A673 (cell line): ENCODE results near the gene PPP4C. TPM values are rescaled to one million over a fixed set of nuclear protein-coding genes. Genes with fewer than 3 reads are reported as not detected.

Experiments used
- BruUV-seq: library from RNA; stranded (reverse); fragments of 400-500 nt; replicated peaks from 2 replicates; lab custom pipeline; 2021; lab: Mats Ljungman, UMichigan
- CTCF ChIA-PET: fragments of 300-600 bp; sonication (Branson Sonifier 250); formaldehyde crosslinking; loops from one replicate; lab custom pipeline; 2022; ENCODE audit warnings: antibody characterized with exemption; lab: Charles Lee
- POLR2A ChIA-PET: fragments of 300-600 bp; sonication (Branson Sonifier 250); formaldehyde crosslinking; loops from one replicate; lab custom pipeline; 2022; ENCODE audit warnings: antibody characterized with exemption; ENCODE audit not compliant: low non-redundant PET; lab: Charles Lee
- DNase-seq: peaks from one replicate; pipeline ENCODE4 v3.0.0-alpha.2; 2015; ENCODE audit warnings: low spot score
- H3K27ac ChIP-seq: fragments of 200-600 bp; sonication (generic); 2 replicates; pipeline ENCODE4 v1.5.1; 2016; ENCODE audit warnings: mixed run types, low read depth, mild to moderate bottlenecking, mixed read lengths, antibody characterized with exemption, low read length; ENCODE audit not compliant: poor library complexity, severe bottlenecking
- H3K27me3 ChIP-seq: fragments of 200-600 bp; sonication (generic); replicated peaks from 2 replicates; pipeline ENCODE4 v1.6.1; 2017; ENCODE audit warnings: mixed run types, low read depth, mild to moderate bottlenecking, mixed read lengths, antibody characterized with exemption, low read length; ENCODE audit not compliant: insufficient read depth, poor library complexity
- H3K36me3 ChIP-seq: fragments of 200-600 bp; sonication (generic); 2 replicates; pipeline ENCODE4 v1.6.1; 2016; ENCODE audit warnings: mixed run types, mild to moderate bottlenecking, mixed read lengths, antibody characterized with exemption, low read length; ENCODE audit not compliant: insufficient read depth, poor library complexity, severe bottlenecking
- H3K4me1 ChIP-seq: fragments of 200-600 bp; sonication (generic); 2 replicates; pipeline ENCODE4 v1.6.1; 2017; ENCODE audit warnings: mixed run types, mild to moderate bottlenecking, mixed read lengths, antibody characterized with exemption, low read length; ENCODE audit not compliant: insufficient read depth, poor library complexity, severe bottlenecking
- H3K4me3 ChIP-seq: fragments of 200-600 bp; sonication (generic); 2 replicates; pipeline ENCODE4 v1.5.1; 2016; ENCODE audit warnings: low read depth, mixed run types, mild to moderate bottlenecking, mixed read lengths, low read length; ENCODE audit not compliant: poor library complexity, severe bottlenecking
- H3K9me3 ChIP-seq: fragments of 200-600 bp; sonication (generic); 2 replicates; pipeline ENCODE4 v1.6.1; 2016; ENCODE audit warnings: mixed run types, low read depth, mild to moderate bottlenecking, mixed read lengths, antibody characterized with exemption, low read length; ENCODE audit not compliant: poor library complexity, severe bottlenecking
- EZH2 ChIP-seq: fragments of 200-600 bp; sonication (generic); IDR thresholded peaks from 2 replicates; pipeline ENCODE4 v1.6.1; 2017; ENCODE audit warnings: borderline replicate concordance, low read depth, mild to moderate bottlenecking, mixed read lengths, antibody characterized with exemption, low read length; ENCODE audit not compliant: poor library complexity, severe bottlenecking
- intact Hi-C: fragments of 100-400 bp; cut with micrococcal nuclease; formaldehyde crosslinking; loops from one replicate; pipeline ENCODE4 v1.10.0; 2022; ENCODE audit not compliant: unreplicated experiment
- total RNA-seq: library from RNA; stranded (reverse); gene quantifications from 2 replicates; pipeline ENCODE4 v1.2.3, GENCODE V29; 2021
- TF ChIP-seq, protein P1 (sequence below): fragments of 300-800, 200-600 bp; sonication (generic); conservative IDR thresholded peaks from 2 replicates; pipeline ENCODE4 v1.5.1; 2017; ENCODE audit warnings: low read depth, mild to moderate bottlenecking, antibody characterized with exemption, low read length, moderate library complexity, mixed read lengths

PPP4C gene
- total RNA-seq, 1 experiment from 2014 or later = 122 TPM

DNA sequence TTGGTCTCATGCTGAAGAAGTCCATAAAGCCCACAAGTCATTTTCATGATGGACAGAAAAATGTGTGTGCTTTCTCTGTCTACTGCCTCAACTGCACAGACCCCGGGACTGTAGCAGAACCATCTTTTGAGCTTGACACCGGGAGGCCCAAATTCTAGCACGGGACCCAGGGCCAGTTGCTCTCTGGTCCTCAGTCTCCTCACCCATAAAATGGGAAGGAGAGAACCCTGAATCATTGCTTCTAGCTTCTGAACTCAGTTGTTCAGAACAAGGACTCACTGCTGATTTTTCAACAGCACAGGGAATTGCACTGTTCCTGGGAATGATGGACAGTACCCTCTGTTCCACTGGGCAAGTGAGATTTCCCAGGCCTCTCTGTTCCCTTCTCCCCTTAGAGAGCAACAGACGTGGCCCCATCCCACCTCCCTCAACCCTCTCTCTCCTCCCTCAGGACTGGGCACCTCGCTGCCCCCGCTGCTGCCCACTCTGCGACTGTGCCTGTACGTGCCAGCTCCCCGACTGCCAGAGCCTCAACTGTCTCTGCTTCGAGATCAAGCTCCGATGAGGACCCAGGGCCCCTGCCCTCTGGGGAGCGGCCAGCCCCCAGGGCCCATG lies 12.4 kb upstream of the PPP4C start:
- H3K4me1 ChIP-seq = peaks cover 34% of the 10 kb centered on the region
- peak overlapping the region; percentile 85 for H3K4me3 ChIP-seq
- no peaks in the 10 kb centered on the region for H3K9me3 ChIP-seq
- TF ChIP-seq EZH2 = no peak
- TF ChIP-seq, protein P1, sequence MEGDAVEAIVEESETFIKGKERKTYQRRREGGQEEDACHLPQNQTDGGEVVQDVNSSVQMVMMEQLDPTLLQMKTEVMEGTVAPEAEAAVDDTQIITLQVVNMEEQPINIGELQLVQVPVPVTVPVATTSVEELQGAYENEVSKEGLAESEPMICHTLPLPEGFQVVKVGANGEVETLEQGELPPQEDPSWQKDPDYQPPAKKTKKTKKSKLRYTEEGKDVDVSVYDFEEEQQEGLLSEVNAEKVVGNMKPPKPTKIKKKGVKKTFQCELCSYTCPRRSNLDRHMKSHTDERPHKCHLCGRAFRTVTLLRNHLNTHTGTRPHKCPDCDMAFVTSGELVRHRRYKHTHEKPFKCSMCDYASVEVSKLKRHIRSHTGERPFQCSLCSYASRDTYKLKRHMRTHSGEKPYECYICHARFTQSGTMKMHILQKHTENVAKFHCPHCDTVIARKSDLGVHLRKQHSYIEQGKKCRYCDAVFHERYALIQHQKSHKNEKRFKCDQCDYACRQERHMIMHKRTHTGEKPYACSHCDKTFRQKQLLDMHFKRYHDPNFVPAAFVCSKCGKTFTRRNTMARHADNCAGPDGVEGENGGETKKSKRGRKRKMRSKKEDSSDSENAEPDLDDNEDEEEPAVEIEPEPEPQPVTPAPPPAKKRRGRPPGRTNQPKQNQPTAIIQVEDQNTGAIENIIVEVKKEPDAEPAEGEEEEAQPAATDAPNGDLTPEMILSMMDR = no peak
- H3K27ac ChIP-seq = peak overlapping the region; percentile 97
- intact Hi-C loops = loop anchor here (10.0 kb wide), 1 partner anchor 631 kb away; the partner anchor contains the start of gene SRCAP
- DNase-seq = no peak
- ChIA-PET CTCF (no interaction called here), POLR2A (no interaction called here)
- H3K36me3 ChIP-seq = peaks cover 35% of the 10 kb centered on the region
- no TSS peak for BruUV-seq
- no peaks in the 10 kb centered on the region for H3K27me3 ChIP-seq

DNA sequence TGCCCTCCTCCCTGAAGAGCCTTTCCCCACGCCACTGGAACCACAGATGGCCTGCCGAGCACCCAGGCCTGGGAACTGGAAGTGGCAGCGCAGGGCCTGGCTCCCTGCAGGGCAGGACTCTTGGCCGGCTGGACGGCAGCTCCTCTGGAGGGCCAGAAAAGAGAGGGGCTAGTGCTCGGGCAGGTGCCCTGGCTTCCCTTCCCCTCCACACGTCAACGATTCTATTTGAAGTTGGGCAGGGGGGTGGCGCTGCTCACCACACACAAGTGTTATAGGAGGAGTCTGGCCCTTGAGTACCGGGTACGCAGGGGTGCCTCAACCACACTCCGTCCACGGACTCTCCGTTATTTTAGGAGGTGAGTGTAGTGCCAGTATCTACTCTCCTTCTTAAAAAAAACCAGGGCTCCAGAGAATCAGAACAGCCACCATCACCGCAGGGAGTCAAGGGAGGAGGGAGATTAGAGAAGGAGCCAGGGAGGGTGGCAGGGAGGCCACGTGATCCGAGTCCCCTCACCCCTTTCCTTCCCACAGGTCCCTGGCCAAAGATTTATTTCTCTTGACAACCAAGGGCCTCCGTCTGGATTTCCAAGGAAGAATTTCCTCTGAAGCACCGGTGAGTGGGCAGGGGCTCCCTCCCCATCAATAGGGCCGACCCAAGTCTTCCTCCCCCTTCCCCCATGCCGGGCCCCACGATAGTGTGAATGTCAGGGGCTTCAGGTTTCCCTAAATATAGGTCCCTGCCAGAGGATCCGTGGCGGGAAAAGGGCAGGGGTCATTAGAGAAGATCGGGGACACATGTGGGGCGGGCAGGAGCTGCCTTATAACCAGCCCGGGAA lies 11.7 kb upstream of the PPP4C start:
- TF ChIP-seq, protein P1 = peak; percentile 41
- TF ChIP-seq EZH2 = no peak
- ChIA-PET CTCF (no interaction called here), POLR2A (no interaction called here)
- no TSS peak for BruUV-seq
- peak overlapping the region; percentile 85 for H3K4me3 ChIP-seq
- H3K36me3 ChIP-seq = peaks cover 36% of the 10 kb centered on the region
- DNase-seq = peak; percentile 83
- peak overlapping the region; percentile 97 for H3K27ac ChIP-seq
- no peaks in the 10 kb centered on the region for H3K27me3 ChIP-seq
- intact Hi-C loops = loop anchor here (10.0 kb wide), 1 partner anchor 631 kb away; the partner anchor contains the start of gene SRCAP
- H3K9me3 ChIP-seq = no peaks in the 10 kb centered on the region
- peaks cover 41% of the 10 kb centered on the region for H3K4me1 ChIP-seq

DNA sequence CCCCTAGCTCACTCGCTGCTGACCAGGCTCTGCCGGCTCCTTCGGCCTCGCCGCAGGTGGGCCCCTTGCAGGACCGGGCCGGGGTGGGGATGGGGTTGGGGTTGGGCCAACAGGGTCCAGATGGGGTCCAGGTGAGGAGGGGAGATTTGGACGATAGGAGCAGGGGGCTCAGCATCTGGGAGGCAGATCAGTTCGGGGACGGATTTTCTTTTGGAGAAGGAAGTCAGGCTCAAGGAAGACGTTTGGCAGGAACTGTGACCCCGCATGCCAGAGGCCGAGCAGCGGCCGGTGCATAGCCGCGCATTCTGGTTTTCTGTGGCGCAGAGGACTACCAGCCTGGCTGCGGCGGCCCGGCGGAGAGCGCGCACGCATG lies 11.1 kb upstream of the PPP4C start:
- TF ChIP-seq, protein P1 = no peak
- TF ChIP-seq EZH2 = no peak
- BruUV-seq = no TSS peak
- ChIA-PET POLR2A (no interaction called here), CTCF (no interaction called here)
- peak overlapping the region; percentile 85 for H3K4me3 ChIP-seq
- H3K9me3 ChIP-seq = no peaks in the 10 kb centered on the region
- H3K4me1 ChIP-seq = peaks cover 47% of the 10 kb centered on the region
- no peaks in the 10 kb centered on the region for H3K27me3 ChIP-seq
- no peak for DNase-seq
- peaks cover 39% of the 10 kb centered on the region for H3K36me3 ChIP-seq
- intact Hi-C loops = loop anchor here (10.0 kb wide), 1 partner anchor 630 kb away; the partner anchor contains the start of gene SRCAP
- peak overlapping the region; percentile 97 for H3K27ac ChIP-seq
